Epithelial cell of prostate (primary cell): ENCODE measurements around the gene SDF2.
"Not testable (repeated sequence)": the region's sequence is repeated elsewhere in the genome, so short reads cannot be mapped to it uniquely, and the experiment has no call there.

ENCODE experiments used
- DNase-seq: peaks from one replicate; pipeline ENCODE4 v3.0.0-alpha.2; 2011; ENCODE audit warnings: low read depth, low spot score
- H3K27ac ChIP-seq: fragments of 450-650 bp; 2 replicates; pipeline ENCODE4 v1.5.1; 2017; ENCODE audit warnings: mild to moderate bottlenecking

SDF2 gene

DNA sequence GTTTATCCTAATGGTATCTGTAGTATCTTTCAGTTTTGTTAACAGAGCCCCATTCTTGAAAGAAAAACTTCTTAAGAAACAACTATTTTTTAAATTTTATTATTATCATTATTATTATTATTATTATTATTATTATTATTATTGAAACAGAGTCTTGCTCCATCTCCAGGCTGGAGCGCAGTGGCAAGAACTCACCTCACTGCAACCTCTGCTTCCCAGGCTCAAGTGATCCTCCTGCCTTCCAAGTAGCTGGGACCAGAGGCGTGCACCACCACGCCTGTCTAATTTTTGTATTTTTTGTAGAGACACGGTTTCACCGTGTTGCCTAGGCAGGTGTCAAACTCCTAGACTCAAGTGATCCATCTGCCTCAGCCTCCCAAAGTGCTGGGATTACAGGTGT lies 23.7 kb upstream of the SDF2 start:
- DNase-seq, result no peak
- H3K27ac ChIP-seq, result no peak overlapping the region

DNA sequence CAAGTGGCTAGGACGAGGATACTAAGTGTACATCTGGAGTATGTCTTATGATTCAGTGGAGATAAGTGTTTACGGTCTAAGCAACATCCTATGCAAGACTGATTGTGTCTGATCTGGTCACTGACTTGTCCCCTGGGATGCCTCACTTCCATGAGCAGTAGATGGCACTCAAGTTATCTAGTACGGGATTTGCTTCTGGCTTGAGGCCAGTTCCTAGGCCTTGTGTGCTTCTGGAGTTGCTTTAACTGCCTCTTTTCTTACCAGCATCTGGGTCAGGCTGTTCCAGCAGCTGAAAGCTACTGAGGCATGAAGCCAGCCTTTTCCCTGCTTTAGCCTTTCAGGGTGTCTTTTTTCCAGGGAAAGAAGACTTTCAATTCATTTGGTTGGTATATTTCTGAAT lies 23.3 kb upstream of the SDF2 start:
- DNase-seq, result no peak
- no peak overlapping the region for H3K27ac ChIP-seq

DNA sequence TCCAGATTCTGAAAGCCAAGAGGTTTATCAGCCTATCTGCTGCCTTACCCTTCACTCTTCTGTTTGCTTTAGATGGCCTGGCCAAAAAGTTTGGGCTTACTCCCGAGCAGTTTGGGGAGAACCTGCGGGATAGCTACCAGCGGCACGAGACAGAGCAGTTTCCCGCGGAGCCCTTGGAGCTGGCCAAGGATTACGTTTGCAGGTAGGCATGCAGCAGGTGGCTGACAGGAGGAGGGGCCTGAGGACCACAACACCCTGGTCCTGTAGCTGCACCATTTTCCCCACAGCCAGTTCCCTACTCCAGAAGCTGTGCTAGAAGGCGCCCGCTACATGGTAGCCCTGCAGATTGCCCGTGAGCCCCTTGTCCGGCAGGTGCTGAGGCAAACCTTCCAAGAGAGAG lies 20.9 kb upstream of the SDF2 start:
- no peak for DNase-seq
- no peak overlapping the region for H3K27ac ChIP-seq

GRCh38 chr17:28675980-28676379 lies 14.3 kb upstream of the SDF2 start:
- H3K27ac ChIP-seq, result no peak overlapping the region
- no peak for DNase-seq

GRCh38 chr17:28675490-28675889 lies 13.8 kb upstream of the SDF2 start:
- DNase-seq, result no peak
- no peak overlapping the region for H3K27ac ChIP-seq

- DNase-seq, result no peak
- H3K27ac ChIP-seq, result no peak overlapping the region
Measured at GRCh38 chr17:28669918-28670317, 8.2 kb upstream of the SDF2 start.

DNA sequence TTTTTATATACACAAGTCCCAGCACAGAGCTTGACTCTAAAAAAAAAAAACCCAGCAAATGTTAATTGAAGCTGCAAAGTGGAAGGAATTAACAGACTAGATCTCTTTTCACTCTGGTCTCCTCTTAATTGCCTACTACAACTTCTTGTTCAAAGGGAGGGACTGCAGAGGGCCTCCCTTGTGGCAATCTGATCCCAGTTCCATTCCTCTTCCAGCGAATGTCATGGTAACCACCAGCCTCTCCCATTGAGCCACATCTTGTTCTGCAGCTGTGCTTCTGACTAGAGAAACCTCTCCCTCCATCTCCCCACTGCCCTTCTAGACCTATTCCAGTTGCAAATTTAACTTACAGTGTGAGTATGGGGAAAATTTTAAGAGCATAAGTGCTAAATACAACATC lies 6.2 kb upstream of the SDF2 start:
- no peak overlapping the region for H3K27ac ChIP-seq
- no peak for DNase-seq

GRCh38 chr17:28665994-28666393 lies 4.3 kb upstream of the SDF2 start:
- H3K27ac ChIP-seq, result no peak overlapping the region
- DNase-seq, result no peak

DNA sequence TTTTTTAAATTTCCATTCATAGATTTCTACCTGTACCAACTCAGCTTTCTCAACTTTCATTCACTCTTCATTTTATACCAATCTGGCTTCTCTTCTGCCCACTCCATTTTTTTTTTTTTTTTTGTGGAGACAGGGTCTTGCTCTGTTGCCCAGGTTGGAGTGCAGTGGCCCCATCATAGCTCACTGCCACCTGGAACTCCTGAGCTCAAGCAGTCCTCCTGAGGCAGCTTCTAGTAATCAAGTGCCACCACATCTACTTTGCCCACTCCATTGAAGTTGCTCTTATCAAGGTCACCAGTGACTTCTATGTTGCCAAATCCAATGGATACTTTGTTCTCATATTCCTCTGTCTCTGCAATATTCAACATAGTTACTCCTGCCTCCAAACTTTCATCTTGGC lies 2.0 kb upstream of the SDF2 start:
- no peak overlapping the region for H3K27ac ChIP-seq

DNA sequence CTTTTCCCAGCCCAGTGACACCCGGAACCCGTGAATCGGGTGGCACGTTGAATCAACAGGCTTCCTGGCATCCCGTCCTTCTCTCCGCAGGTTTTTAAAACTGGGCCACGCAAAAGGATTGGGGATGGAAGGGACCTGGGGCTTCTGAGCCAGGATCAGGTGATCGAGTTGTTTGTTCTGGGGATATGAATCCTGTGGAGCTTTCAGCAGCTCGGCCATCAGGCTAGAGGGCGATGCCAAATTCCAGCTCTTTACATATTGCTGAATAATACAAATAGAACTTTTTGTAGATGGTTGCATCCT lies 772 bp upstream of the SDF2 start:
- H3K27ac ChIP-seq, result peak overlapping the region; percentile 92
- DNase-seq, result no peak

More for the DNA sequence above, 2.0 kb upstream of the SDF2 start:
- no peak for DNase-seq

GRCh38 chr17:28659497-28659881 lies 2.2 kb downstream of the SDF2 start:
- H3K27ac ChIP-seq, DNase-seq: not testable (repeated sequence)

- not testable (repeated sequence) for H3K27ac ChIP-seq, DNase-seq
Measured at GRCh38 chr17:28658766-28659496, 2.8 kb downstream of the SDF2 start.

- not testable (repeated sequence) for DNase-seq, H3K27ac ChIP-seq
Measured at GRCh38 chr17:28658342-28658741, 3.4 kb downstream of the SDF2 start.

DNA sequence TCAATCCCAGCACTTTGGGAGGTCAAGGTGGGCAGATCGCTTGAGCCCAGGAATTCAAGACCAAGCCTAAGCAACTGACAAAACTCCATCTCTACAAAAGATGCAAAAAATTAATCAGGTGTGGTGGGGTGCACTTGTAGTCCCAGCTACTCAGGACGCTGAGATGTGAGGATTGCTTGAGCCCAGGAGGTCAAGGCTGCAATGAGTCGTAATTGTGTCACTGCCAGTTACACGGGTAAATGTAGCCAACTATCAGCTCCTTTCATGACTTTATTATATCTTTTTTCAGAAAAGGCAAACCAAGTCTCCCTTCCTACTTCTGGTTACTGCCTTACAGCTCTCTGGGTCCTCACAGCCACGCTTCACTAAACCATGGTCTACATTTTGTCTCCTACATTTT lies 4.0 kb downstream of the SDF2 start:
- H3K27ac ChIP-seq, result no peak overlapping the region
- no peak for DNase-seq

GRCh38 chr17:28655160-28655559 lies 6.5 kb downstream of the SDF2 start:
- no peak overlapping the region for H3K27ac ChIP-seq
- no peak for DNase-seq

DNA sequence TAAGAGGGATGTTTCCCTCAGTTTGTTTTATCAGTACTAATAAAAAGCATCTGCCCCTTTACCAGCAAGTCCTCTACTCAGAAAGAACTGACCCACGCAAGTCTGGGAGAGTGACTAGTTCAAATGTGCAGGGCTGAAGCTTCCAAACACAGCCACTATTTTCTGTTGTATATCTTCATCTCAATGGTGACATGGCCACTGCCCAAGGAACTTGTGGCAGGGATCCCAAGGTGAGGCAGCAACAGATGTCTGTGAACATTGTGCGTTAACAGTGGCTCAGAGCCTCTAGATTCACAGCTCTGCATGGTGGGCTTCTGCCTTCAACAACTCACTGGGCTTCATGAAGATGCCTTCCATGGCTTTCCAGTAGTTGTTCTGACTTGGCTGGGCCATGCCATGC lies 13.0 kb downstream of the SDF2 start:
- DNase-seq, result no peak

DNA sequence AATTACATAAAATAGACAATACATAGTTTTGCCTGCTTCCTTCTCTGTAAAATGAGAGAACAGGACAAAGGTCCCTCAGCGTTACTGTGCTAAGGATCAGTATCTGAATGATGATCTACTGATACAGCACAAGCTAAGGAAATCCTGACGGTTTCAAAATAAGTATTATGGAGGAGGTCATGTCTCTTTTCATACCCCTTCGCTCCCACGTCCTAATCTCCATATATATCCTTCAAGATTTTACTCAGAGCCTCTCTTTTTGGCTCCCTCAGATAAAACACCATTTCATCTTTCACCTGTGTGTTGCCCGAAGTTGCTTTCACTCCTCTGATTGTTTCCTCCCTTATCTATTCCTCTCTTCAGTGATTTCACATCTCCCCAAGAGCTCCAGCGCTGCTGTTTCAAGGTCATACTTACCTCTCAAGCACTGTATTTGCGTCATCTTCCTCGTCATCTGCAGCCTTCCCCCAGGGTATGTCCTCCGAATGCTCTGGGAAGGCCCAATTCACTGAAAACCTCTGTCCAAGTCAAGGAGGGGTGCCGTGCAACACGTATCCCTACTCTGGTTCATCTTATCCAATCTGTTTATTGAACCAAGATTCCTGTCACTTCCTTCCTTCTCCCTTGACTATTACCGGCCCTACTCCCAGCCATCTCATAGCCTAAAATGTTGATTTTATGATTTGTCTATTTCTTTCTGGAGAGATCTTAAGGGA lies 15.5 kb downstream of the SDF2 start:
- no peak for DNase-seq
- peak overlapping the region; percentile 71 for H3K27ac ChIP-seq

More for the DNA sequence above, 13.0 kb downstream of the SDF2 start:
- no peak overlapping the region for H3K27ac ChIP-seq

GRCh38 chr17:28645576-28645939 lies 16.1 kb downstream of the SDF2 start:
- DNase-seq, result no peak
- H3K27ac ChIP-seq, result peak overlapping the region; percentile 71

DNA sequence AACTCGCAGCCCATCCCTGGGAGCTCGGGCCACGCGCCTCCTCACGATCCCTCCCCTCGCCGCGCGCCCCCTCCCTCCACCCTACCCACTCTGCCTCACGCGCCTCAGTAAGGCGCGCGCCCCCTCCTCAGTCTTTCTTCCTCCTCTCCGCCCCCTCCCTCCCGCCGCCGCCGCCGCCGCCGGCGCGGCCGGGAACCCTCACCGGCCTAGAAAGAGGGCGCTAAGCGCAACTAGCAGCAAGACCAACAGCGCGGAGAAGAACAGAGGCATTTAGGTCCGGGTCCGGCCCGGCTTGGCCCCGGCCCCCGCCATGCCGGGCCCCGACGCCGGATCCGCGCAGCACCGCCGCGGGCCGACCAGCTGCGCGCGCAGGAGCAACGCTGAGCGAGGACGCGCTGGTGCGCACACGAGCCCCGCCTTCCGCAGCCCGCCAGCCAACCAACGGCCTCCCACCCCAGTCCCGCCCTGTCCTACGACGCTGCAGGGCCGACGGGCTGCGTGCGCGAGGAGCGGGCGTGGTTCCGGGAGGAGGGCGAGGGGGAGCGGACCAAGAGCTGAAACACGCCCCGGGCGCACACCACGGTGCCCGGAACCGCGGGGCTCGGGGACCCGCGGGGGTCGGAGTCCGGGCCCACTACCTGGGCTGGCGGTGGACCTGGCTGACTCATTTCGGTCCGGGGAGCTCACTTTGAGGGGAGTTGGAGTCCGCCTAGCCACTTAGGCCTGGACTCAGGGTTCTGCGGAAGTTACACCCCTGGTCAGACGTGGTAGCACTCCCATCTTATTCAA lies 16.7 kb downstream of the SDF2 start, which contains the start of gene BLTP2:
TSS of gene BLTP2 (minus strand) at position 372 of the 789 bp plus-strand sequence. CDS start at position 270, 102 bp downstream.
- DNase-seq, result peak; percentile 75
- H3K27ac ChIP-seq, result peak within 1 kb of the TSS; percentile 71

- DNase-seq, result no peak
- H3K27ac ChIP-seq, result peak overlapping the region; percentile 71
Measured at GRCh38 chr17:28643983-28644786, 17.5 kb downstream of the SDF2 start.
